Measurements from ENCODE around the gene MED13L. TPM values are rescaled to one million over a fixed set of nuclear protein-coding genes. Genes with fewer than 3 reads are reported as not detected.

Gene MED13L
- total and polyA plus RNA-seq, 3 donors from 2014 or later, result 56.4 to 173 (median 133) TPM

DNA sequence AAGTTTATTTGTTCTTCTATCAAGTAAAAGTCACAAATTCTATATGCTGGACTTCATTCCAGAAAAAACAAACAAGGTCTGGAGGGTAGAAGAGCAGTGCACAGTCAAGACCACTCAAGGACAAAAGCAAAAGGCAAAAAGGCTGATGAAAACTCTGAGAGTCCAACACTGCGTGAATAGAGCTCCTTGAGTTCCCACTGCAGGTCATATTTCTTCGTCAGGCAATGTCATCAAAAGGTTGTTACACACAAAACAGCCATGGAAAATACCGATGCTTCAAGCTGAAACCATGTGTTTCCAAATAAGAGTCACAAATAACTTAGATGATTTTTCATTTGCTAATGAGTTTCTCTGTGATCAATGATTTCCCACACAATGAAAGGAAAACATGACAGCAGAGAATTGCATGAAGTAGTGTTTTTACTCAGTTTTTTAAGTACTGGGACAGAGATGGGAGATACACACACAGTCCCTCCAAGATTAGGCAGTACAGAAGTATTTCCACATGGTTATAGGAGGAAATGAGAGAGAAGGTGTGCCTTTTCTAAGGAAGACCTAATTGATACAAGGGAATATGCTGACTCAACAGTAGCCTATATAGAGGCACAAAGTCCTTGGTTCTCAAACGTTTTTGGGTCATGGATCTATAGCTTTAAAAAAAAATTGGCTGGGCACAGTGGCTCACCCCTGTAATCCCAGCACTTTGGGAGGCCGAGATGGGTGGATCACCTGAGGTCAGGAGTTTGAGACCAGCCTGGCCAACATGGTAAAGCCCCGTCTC is 177.7 kb downstream of the MED13L start:
- H3K4me3 ChIP-seq, result no peak overlapping the region
- 61 to 69% methylated on average over 6 of the region's 6 CpGs for WGBS, 2 donors
- H3K4me1 ChIP-seq, result no peaks in the 10 kb centered on the region
- intact Hi-C loops (cut with DNase I; ENCODE audit: low total_unique reads), result no loop called here
- H3K27ac ChIP-seq, result no peak overlapping the region
- H3K9me3 ChIP-seq, result no peaks in the 10 kb centered on the region
- no peak for DNase-seq
- TF ChIP-seq POLR2A (IDR thresholded peaks at IDR 0.05), result no peak
- TF ChIP-seq, protein P1, sequence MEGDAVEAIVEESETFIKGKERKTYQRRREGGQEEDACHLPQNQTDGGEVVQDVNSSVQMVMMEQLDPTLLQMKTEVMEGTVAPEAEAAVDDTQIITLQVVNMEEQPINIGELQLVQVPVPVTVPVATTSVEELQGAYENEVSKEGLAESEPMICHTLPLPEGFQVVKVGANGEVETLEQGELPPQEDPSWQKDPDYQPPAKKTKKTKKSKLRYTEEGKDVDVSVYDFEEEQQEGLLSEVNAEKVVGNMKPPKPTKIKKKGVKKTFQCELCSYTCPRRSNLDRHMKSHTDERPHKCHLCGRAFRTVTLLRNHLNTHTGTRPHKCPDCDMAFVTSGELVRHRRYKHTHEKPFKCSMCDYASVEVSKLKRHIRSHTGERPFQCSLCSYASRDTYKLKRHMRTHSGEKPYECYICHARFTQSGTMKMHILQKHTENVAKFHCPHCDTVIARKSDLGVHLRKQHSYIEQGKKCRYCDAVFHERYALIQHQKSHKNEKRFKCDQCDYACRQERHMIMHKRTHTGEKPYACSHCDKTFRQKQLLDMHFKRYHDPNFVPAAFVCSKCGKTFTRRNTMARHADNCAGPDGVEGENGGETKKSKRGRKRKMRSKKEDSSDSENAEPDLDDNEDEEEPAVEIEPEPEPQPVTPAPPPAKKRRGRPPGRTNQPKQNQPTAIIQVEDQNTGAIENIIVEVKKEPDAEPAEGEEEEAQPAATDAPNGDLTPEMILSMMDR (IDR thresholded peaks at IDR 0.05), result no peak
- no peaks in the 10 kb centered on the region for H3K27me3 ChIP-seq
- H3K36me3 ChIP-seq (ENCODE audit: low read depth, missing control alignments), result no peaks in the 10 kb centered on the region

DNA sequence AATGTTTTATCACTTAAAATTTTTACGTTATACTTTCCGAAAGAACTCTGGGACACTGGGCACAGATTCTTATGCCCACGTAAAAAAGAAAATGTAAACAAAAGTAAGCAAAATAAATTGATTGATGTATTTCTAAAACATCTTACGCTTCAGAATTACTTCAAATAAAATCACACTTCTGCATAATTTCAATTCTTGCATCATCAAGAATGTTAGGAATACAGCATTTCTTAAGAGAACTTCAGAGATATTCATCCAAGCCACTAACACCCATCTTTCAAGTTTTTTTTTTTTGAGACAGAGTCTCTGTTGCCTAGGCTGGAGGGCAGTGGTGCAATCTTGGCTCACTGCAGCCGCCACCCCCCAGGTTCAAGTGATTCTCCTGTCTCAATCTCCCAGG is 180.6 kb downstream of the MED13L start:
- 92 to 96% methylated on average over 5 of the region's 5 CpGs for WGBS, 2 donors
- intact Hi-C loops (cut with DNase I; ENCODE audit: low total_unique reads), result no loop called here

GRCh38 chr12:116094475-116094874 is 183.0 kb downstream of the MED13L start:
- Histone ChIP-seq H3K36me3 (ENCODE audit: low read depth, missing control alignments) (no peaks in the 10 kb centered on the region), H3K27ac (no peak overlapping the region), H3K9me3 (no peaks in the 10 kb centered on the region), H3K4me1 (no peaks in the 10 kb centered on the region), H3K4me3 (no peak overlapping the region), H3K27me3 (no peaks in the 10 kb centered on the region)
- no peak for DNase-seq
- intact Hi-C loops (cut with DNase I; ENCODE audit: low total_unique reads), result no loop called here
- TF ChIP-seq, protein P1 (IDR thresholded peaks at IDR 0.05), result no peak
- no peak for TF ChIP-seq POLR2A (IDR thresholded peaks at IDR 0.05)

More for the DNA sequence above, 180.6 kb downstream of the MED13L start:
- Histone ChIP-seq H3K27ac (no peak overlapping the region), H3K27me3 (no peaks in the 10 kb centered on the region), H3K4me1 (no peaks in the 10 kb centered on the region), H3K36me3 (ENCODE audit: low read depth, missing control alignments) (no peaks in the 10 kb centered on the region), H3K9me3 (no peaks in the 10 kb centered on the region), H3K4me3 (no peak overlapping the region)
- TF ChIP-seq, protein P1 (IDR thresholded peaks at IDR 0.05), result no peak
- no peak for TF ChIP-seq POLR2A (IDR thresholded peaks at IDR 0.05)
- no peak for DNase-seq

DNA sequence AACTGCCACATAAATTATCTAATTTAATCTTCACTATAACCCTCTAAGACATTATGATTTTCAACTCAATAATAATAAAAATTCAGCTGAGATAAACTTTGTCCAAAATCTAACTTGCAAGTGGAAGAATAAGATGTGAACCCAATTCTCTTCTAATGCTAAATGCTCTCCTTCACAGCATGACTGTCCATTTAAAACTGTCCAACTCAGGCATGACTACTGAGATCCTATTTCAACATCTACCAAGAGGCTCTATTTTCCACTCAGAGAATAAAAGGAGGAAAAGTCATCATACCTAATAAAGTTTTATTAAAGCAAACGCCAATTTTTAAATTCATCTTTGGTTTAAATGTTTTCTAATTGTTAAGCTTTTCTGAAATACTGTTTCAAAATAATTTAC is 183.6 kb downstream of the MED13L start:
- H3K36me3 ChIP-seq (ENCODE audit: low read depth, missing control alignments), result no peaks in the 10 kb centered on the region
- intact Hi-C loops (cut with DNase I; ENCODE audit: low total_unique reads), result no loop called here
- no peak overlapping the region for H3K4me3 ChIP-seq
- WGBS, 2 donors, result 92 to 93% methylated on average over 1 of the region's 1 CpG
- no peak overlapping the region for H3K27ac ChIP-seq
- TF ChIP-seq, protein P1 (IDR thresholded peaks at IDR 0.05), result no peak
- no peak for TF ChIP-seq POLR2A (IDR thresholded peaks at IDR 0.05)
- H3K27me3 ChIP-seq, result no peaks in the 10 kb centered on the region
- DNase-seq, result no peak
- H3K9me3 ChIP-seq, result no peaks in the 10 kb centered on the region
- no peaks in the 10 kb centered on the region for H3K4me1 ChIP-seq

GRCh38 chr12:116092776-116093175 is 184.7 kb downstream of the MED13L start:
- TF ChIP-seq, protein P1 (IDR thresholded peaks at IDR 0.05), result no peak
- no peak for TF ChIP-seq POLR2A (IDR thresholded peaks at IDR 0.05)
- H3K27me3 ChIP-seq, result no peaks in the 10 kb centered on the region
- no peak overlapping the region for H3K27ac ChIP-seq
- intact Hi-C loops (cut with DNase I; ENCODE audit: low total_unique reads), result no loop called here
- H3K9me3 ChIP-seq, result no peaks in the 10 kb centered on the region
- no peak overlapping the region for H3K4me3 ChIP-seq
- H3K4me1 ChIP-seq, result no peaks in the 10 kb centered on the region
- DNase-seq, result no peak
- 79 to 87% methylated on average over 1 of the region's 1 CpG for WGBS, 2 donors
- no peaks in the 10 kb centered on the region for H3K36me3 ChIP-seq (ENCODE audit: low read depth, missing control alignments)

All from testis (tissue), 3 donors.